Measurements from ENCODE around the gene CCDC18. TPM values are rescaled to one million over a fixed set of nuclear protein-coding genes. Genes with fewer than 3 reads are reported as not detected.
A peak's percentile ranks its signal among the peaks of the same experiment; 100 is the strongest.

CCDC18 gene
- total RNA-seq, 4 donors from 2014 or later: 1.5 to 5.1 (median 2.8) TPM

DNA sequence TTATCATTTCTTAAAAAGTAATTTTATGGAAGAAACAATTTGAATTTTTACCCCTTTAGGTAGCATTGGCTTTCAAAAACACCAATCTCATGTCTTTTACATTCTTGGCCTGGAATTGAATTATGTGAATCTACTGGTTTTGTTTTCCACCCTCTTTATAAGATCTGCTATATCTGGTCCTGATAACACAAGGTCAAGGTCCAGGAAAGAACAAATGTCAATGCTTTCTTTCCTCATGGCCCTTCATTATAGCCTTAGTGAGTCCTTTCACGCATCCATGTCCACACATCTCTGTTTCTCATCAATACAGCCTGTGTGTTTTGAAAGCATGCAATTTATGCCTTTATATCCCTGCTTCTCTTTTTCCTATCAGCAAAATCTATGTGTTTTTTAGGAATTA, 141.2 kb downstream of the CCDC18 start:
- no peak for TF ChIP-seq POLR2AphosphoS5 (IDR thresholded peaks at IDR 0.05)
- TF ChIP-seq POLR2A (IDR thresholded peaks at IDR 0.05): no peak
- TF ChIP-seq EP300 (IDR thresholded peaks at IDR 0.05; ENCODE audit: low read depth): no peak
- TF ChIP-seq, protein P1, sequence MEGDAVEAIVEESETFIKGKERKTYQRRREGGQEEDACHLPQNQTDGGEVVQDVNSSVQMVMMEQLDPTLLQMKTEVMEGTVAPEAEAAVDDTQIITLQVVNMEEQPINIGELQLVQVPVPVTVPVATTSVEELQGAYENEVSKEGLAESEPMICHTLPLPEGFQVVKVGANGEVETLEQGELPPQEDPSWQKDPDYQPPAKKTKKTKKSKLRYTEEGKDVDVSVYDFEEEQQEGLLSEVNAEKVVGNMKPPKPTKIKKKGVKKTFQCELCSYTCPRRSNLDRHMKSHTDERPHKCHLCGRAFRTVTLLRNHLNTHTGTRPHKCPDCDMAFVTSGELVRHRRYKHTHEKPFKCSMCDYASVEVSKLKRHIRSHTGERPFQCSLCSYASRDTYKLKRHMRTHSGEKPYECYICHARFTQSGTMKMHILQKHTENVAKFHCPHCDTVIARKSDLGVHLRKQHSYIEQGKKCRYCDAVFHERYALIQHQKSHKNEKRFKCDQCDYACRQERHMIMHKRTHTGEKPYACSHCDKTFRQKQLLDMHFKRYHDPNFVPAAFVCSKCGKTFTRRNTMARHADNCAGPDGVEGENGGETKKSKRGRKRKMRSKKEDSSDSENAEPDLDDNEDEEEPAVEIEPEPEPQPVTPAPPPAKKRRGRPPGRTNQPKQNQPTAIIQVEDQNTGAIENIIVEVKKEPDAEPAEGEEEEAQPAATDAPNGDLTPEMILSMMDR (IDR thresholded peaks at IDR 0.05): no peak
- intact Hi-C loops (cut with DNase I; ENCODE audit: low total_unique reads) (no loop called here), in situ Hi-C loops (cut with MboI; ENCODE audit: low pct_ligation_motif_present in 1 of 4, low pct_unique_long_range_greater_than_20kb in 1 of 4, low sequenced_read_pairs in 3 of 4) (loop anchor here in 2 of 4 donors (25.0 kb wide), 3 partner anchors 116 to 516 kb away; partner anchors contain the start of gene FNBP1L (in 1 of the 2))
- no peaks in the 10 kb centered on the region for H3K27me3 ChIP-seq
- WGBS, 2 donors (ENCODE audit: low coverage in 1 of 2): 67 to 79% methylated on average over 1 of the region's 1 CpG
- no peaks in the 10 kb centered on the region for H3K9me3 ChIP-seq
- DNase-seq: no peak
- H3K27ac ChIP-seq: no peak overlapping the region
- no peaks in the 10 kb centered on the region for H3K36me3 ChIP-seq
- H3K4me3 ChIP-seq: no peak overlapping the region
- H3K4me1 ChIP-seq: peaks cover 0 to 22% (median 0%) of the 10 kb centered on the region in 4 donors

DNA sequence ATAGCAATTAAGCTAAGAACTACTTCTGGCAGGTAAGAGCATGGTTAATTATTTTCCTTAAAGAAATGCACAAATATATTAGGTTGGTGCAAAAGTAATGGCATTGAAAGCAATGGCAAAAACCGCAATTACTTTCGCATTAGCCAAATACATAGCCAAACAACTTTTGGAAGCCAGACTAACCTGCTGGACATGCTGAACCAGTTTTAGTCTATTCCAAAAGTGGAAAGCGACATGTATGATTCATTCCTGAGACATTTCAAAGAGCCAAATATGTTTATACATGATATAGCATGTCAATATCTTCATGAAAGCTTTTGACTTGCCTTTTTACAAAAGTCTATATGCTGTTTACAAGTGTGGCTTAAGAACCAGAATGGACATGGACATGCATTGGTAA, 141.8 kb downstream of the CCDC18 start:
- no peak overlapping the region for H3K27ac ChIP-seq
- 95 to 100% methylated on average over 3 of the region's 3 CpGs for WGBS, 2 donors (ENCODE audit: low coverage in 1 of 2)

DNA sequence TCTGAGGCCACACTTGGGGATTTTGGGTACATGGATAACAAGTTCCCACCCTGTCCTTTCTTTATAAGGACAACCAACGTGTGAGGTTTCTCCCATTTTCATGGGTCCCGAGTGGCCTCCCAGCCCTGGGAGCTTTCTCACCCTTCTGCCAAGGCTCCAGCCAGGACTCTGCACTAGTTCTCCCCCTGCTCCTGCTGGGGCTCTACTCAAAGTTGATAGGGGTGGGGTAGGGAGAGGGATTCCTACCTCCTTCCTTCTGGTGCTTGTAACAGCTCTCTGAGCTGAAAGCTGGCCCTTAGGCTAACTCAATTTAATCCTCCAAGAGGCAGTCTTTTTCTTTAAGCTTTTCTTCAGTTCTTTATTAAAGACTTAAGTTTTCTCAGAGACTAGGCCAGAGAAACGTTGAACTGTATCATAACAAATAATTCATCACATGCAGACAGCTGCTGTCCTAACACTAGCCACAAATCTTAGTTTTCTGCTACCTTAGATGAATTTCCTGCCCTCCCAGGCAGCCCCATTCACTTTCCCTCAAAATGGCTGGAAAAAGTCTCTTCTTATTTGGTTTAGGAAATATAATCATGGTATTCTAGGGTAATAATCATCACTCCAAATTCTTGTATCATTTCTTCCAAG, 142.8 kb downstream of the CCDC18 start:
- Histone ChIP-seq H3K4me3 (no peak overlapping the region), H3K27me3 (no peaks in the 10 kb centered on the region), H3K27ac (no peak overlapping the region), H3K9me3 (no peaks in the 10 kb centered on the region), H3K4me1 (peaks cover 0 to 22% (median 0%) of the 10 kb centered on the region in 4 donors), H3K36me3 (no peaks in the 10 kb centered on the region)
- TF ChIP-seq POLR2AphosphoS5 (IDR thresholded peaks at IDR 0.05): no peak
- in situ Hi-C loops (cut with MboI; ENCODE audit: low pct_ligation_motif_present in 1 of 4, low pct_unique_long_range_greater_than_20kb in 1 of 4, low sequenced_read_pairs in 3 of 4) (loop anchor here in 2 of 4 donors (25.0 kb wide), 3 partner anchors 114 to 514 kb away; partner anchors contain the start of gene FNBP1L (in 1 of the 2)), intact Hi-C loops (cut with DNase I; ENCODE audit: low total_unique reads) (no loop called here)
- DNase-seq: no peak
- WGBS, 2 donors (ENCODE audit: low coverage in 1 of 2): 38 to 78% methylated on average over 3 of the region's 3 CpGs

More for the DNA sequence above, 141.8 kb downstream of the CCDC18 start:
- no peak overlapping the region for H3K4me3 ChIP-seq
- H3K9me3 ChIP-seq: no peaks in the 10 kb centered on the region
- peaks cover 0 to 22% (median 0%) of the 10 kb centered on the region in 4 donors for H3K4me1 ChIP-seq
- no peak for DNase-seq
- TF ChIP-seq EP300 (IDR thresholded peaks at IDR 0.05; ENCODE audit: low read depth) (no peak), POLR2AphosphoS5 (IDR thresholded peaks at IDR 0.05) (no peak), POLR2A (IDR thresholded peaks at IDR 0.05) (no peak)
- TF ChIP-seq, protein P1 (IDR thresholded peaks at IDR 0.05): no peak
- intact Hi-C loops (cut with DNase I; ENCODE audit: low total_unique reads) (no loop called here), in situ Hi-C loops (cut with MboI; ENCODE audit: low pct_ligation_motif_present in 1 of 4, low pct_unique_long_range_greater_than_20kb in 1 of 4, low sequenced_read_pairs in 3 of 4) (loop anchor here in 2 of 4 donors (25.0 kb wide), 3 partner anchors 115 to 515 kb away; partner anchors contain the start of gene FNBP1L (in 1 of the 2))
- no peaks in the 10 kb centered on the region for H3K27me3 ChIP-seq
- no peaks in the 10 kb centered on the region for H3K36me3 ChIP-seq

- DNase-seq: no peak
- TF ChIP-seq EP300 (IDR thresholded peaks at IDR 0.05; ENCODE audit: low read depth) (no peak), POLR2AphosphoS5 (IDR thresholded peaks at IDR 0.05) (no peak), POLR2A (IDR thresholded peaks at IDR 0.05) (no peak)
- TF ChIP-seq, protein P1 (IDR thresholded peaks at IDR 0.05): no peak
- Histone ChIP-seq H3K4me1 (peaks cover 0 to 27% (median 0%) of the 10 kb centered on the region in 4 donors), H3K4me3 (no peak overlapping the region), H3K27me3 (no peaks in the 10 kb centered on the region), H3K36me3 (no peaks in the 10 kb centered on the region), H3K9me3 (no peaks in the 10 kb centered on the region), H3K27ac (peak overlapping the region in 3 of 4 donors; percentile 26 to 47 (median 32))
- in situ Hi-C loops (cut with MboI; ENCODE audit: low pct_ligation_motif_present in 1 of 4, low pct_unique_long_range_greater_than_20kb in 1 of 4, low sequenced_read_pairs in 3 of 4) (loop anchor here in 2 of 4 donors (25.0 kb wide), 3 partner anchors 113 to 513 kb away; partner anchors contain the start of gene FNBP1L (in 1 of the 2)), intact Hi-C loops (cut with DNase I; ENCODE audit: low total_unique reads) (no loop called here)
- 53 to 54% methylated on average over 5 to 8 of the region's 8 CpGs for WGBS, 2 donors (ENCODE audit: low coverage in 1 of 2)
Observed at GRCh38 chr1:93324486-93325464, 144.3 kb downstream of the CCDC18 start.

Small RNAs within 50 kb of the gene (small RNA-seq; reads per million reads assigned to genes)
- 0 reads per million in 4 donors for gene AC126124.1
- gene AL139421.1: 0 reads per million in 4 donors

Other genes with a start within 250 kb of the CCDC18 start
- 10 to 100 TPM in 2 of 4 donors, 1 to 10 TPM in 2; 6.0 to 17.9 (median 11.2) TPM for gene DIPK1A, start 219.3 kb upstream of the CCDC18 start, total RNA-seq
- 10 to 100 TPM in 3 of 4 donors, 1 to 10 TPM in 1; 9.0 to 33.3 (median 22.4) TPM for gene MTF2, start 101.4 kb upstream of the CCDC18 start, total RNA-seq
- gene TMED5, start 311 bp upstream of the CCDC18 start, total RNA-seq: 10 to 100 TPM; 15.0 to 97.3 (median 43.3) TPM
- gene DR1, start 165.2 kb downstream of the CCDC18 start, total RNA-seq: 10 to 100 TPM; 12.3 to 47.5 (median 32.9) TPM